Ascending aorta (tissue), 2 donors: ENCODE measurements around the gene DCBLD1. TPM values are rescaled to one million over a fixed set of nuclear protein-coding genes. Genes with fewer than 3 reads are reported as not detected.
"Not testable (repeated sequence)": the region's sequence is repeated elsewhere in the genome, so short reads cannot be mapped to it uniquely, and the experiment has no call there.

ENCODE experiments used
- DNase-seq, 2 donors: peaks; one replicate each; pipeline ENCODE4 v3.0.0-alpha.2; 2019; ENCODE audit warnings: low spot score in 2 of 2
- H3K27ac ChIP-seq, 2 donors: fragments of 200-600 bp; sonication (generic); one replicate each; pipeline ENCODE4 v1.5.1; 2016 to 2017; ENCODE audit warnings: mild to moderate bottlenecking in 1 of 2
- H3K27me3 ChIP-seq: fragments of 200-600 bp; sonication (generic); one replicate; pipeline ENCODE4 v1.5.1; 2017
- H3K36me3 ChIP-seq, 2 donors: fragments of 200-600 bp; sonication (generic); one replicate each; pipeline ENCODE4 v1.5.1; 2016
- H3K4me1 ChIP-seq, 2 donors: fragments of 200-600 bp; sonication (generic); one replicate each; pipeline ENCODE4 v1.5.1; 2016 to 2017; ENCODE audit warnings: mild to moderate bottlenecking in 1 of 2
- H3K4me3 ChIP-seq, 2 donors: fragments of 200-600 bp; sonication (generic); one replicate each; pipeline ENCODE4 v1.5.1; 2016 to 2017; ENCODE audit warnings: mild to moderate bottlenecking in 1 of 2
- H3K9me3 ChIP-seq, 2 donors: fragments of 200-600 bp; sonication (generic); one replicate each; pipeline ENCODE4 v1.5.1; 2016
- intact Hi-C: fragments of 100-400 bp; cut with DNase I; formaldehyde crosslinking; loops from one replicate; pipeline ENCODE4 v1.15.1; 2023
- total RNA-seq: library from RNA; depleted of rRNA; stranded (reverse); fragments of >200 nt; gene quantifications from one replicate; pipeline ENCODE4 v1.1.0, GENCODE V29; 2016
- TF ChIP-seq, protein P1 (sequence below), 3 experiments: fragments of 200-600 bp in 2 of 3; fragments of 450-650 bp in 1 of 3; sonication (generic) in 2 of 3; IDR thresholded peaks; one replicate each; pipeline ENCODE4 v1.5.1; 2016 to 2019; ENCODE audit warnings: antibody characterized with exemption in 3 of 3, mild to moderate bottlenecking in 1 of 3, moderate library complexity in 1 of 3

DCBLD1 gene
- total RNA-seq, 1 donor from 2014 or later = 0.85 TPM

- no peak overlapping the region for H3K27ac ChIP-seq
- no peaks in the 10 kb centered on the region for H3K36me3 ChIP-seq
- no peaks in the 10 kb centered on the region for H3K27me3 ChIP-seq
- H3K4me3 ChIP-seq = no peak overlapping the region
- TF ChIP-seq, protein P1, sequence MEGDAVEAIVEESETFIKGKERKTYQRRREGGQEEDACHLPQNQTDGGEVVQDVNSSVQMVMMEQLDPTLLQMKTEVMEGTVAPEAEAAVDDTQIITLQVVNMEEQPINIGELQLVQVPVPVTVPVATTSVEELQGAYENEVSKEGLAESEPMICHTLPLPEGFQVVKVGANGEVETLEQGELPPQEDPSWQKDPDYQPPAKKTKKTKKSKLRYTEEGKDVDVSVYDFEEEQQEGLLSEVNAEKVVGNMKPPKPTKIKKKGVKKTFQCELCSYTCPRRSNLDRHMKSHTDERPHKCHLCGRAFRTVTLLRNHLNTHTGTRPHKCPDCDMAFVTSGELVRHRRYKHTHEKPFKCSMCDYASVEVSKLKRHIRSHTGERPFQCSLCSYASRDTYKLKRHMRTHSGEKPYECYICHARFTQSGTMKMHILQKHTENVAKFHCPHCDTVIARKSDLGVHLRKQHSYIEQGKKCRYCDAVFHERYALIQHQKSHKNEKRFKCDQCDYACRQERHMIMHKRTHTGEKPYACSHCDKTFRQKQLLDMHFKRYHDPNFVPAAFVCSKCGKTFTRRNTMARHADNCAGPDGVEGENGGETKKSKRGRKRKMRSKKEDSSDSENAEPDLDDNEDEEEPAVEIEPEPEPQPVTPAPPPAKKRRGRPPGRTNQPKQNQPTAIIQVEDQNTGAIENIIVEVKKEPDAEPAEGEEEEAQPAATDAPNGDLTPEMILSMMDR (IDR thresholded peaks at IDR 0.05) = no peak
- intact Hi-C loops = no loop called here
- no peaks in the 10 kb centered on the region for H3K9me3 ChIP-seq
- H3K4me1 ChIP-seq = no peaks in the 10 kb centered on the region
- DNase-seq = no peak
Observed at GRCh38 chr6:117467876-117468275, 14.6 kb upstream of the DCBLD1 start.

- H3K36me3 ChIP-seq, H3K27me3 ChIP-seq, H3K9me3 ChIP-seq, H3K27ac ChIP-seq, H3K4me3 ChIP-seq, intact Hi-C loops, DNase-seq, H3K4me1 ChIP-seq: not testable (repeated sequence)
Observed at GRCh38 chr6:117468527-117468926, 13.9 kb upstream of the DCBLD1 start.

DNA sequence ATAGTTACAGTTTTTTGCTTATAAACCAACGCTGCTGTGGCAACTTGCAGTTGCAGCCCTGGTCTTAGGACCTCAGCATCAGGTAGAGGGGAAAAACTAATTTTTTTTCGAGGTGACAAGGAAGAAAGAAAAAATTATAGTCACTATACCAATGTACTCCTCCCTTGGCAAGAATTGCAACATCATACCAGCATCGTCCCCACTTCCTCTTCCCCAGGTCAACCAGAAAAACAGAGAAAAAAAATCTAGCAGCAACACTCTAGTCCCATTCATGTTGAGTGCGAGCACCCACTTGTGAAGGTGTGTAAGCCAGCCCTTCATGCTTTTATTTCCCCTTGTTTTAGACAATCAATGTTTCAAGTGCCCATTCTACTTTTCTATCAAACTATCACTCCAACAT lies 13.1 kb upstream of the DCBLD1 start:
- TF ChIP-seq, protein P1 (IDR thresholded peaks at IDR 0.05) = no peak
- no peaks in the 10 kb centered on the region for H3K9me3 ChIP-seq
- H3K4me3 ChIP-seq = no peak overlapping the region
- H3K4me1 ChIP-seq = no peaks in the 10 kb centered on the region
- no peaks in the 10 kb centered on the region for H3K36me3 ChIP-seq
- intact Hi-C loops = no loop called here
- H3K27me3 ChIP-seq = no peaks in the 10 kb centered on the region
- no peak for DNase-seq
- H3K27ac ChIP-seq = no peak overlapping the region

DNA sequence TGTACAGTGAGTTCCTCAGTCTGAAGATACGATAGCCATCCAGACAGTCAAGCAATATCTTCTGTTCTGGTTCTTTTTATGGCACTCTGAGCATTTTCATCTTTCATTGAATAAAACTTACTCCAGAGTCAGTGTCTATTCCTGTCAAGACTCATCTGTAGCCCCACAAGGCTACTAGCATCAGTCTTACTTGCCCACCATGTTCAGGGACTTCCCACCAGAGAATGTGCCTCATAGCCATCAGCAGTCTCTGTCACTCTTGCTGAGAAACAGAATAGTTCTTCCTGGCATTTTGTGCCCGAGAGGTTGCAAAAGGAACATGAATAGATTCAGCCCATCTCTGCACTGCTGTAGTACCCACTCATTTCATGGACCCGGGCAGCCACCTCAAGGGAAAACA lies 12.7 kb upstream of the DCBLD1 start:
- Histone ChIP-seq H3K4me1 (no peaks in the 10 kb centered on the region), H3K9me3 (no peaks in the 10 kb centered on the region), H3K4me3 (no peak overlapping the region), H3K36me3 (no peaks in the 10 kb centered on the region), H3K27me3 (no peaks in the 10 kb centered on the region), H3K27ac (no peak overlapping the region)
- TF ChIP-seq, protein P1 (IDR thresholded peaks at IDR 0.05) = no peak
- intact Hi-C loops = no loop called here
- no peak for DNase-seq

GRCh38 chr6:117472667-117473066 lies 9.8 kb upstream of the DCBLD1 start:
- H3K36me3 ChIP-seq = no peaks in the 10 kb centered on the region
- no peaks in the 10 kb centered on the region for H3K4me1 ChIP-seq
- H3K27ac ChIP-seq = no peak overlapping the region
- no peaks in the 10 kb centered on the region for H3K9me3 ChIP-seq
- intact Hi-C loops = no loop called here
- H3K27me3 ChIP-seq = no peaks in the 10 kb centered on the region
- TF ChIP-seq, protein P1 (IDR thresholded peaks at IDR 0.05) = no peak
- no peak overlapping the region for H3K4me3 ChIP-seq
- DNase-seq = no peak

- Histone ChIP-seq H3K4me3 (no peak overlapping the region), H3K9me3 (no peaks in the 10 kb centered on the region), H3K36me3 (no peaks in the 10 kb centered on the region), H3K4me1 (no peaks in the 10 kb centered on the region), H3K27me3 (no peaks in the 10 kb centered on the region), H3K27ac (no peak overlapping the region)
- intact Hi-C loops = no loop called here
- no peak for DNase-seq
- TF ChIP-seq, protein P1 (IDR thresholded peaks at IDR 0.05) = no peak
Observed at GRCh38 chr6:117473401-117473800, 9.1 kb upstream of the DCBLD1 start.
